Chondrocyte (in vitro differentiated cells): Measurements from ENCODE around the gene PRPF38A. TPM values are rescaled to one million over a fixed set of nuclear protein-coding genes. Genes with fewer than 3 reads are reported as not detected.

Experiments
- DNase-seq: peaks from one replicate; pipeline ENCODE4 v3.0.0; 2021; ENCODE audit warnings: mixed read lengths, low spot score
- H3K27ac Mint-ChIP-seq: one replicate; pipeline ENCODE4 v1.8.0; 2021; ENCODE audit warnings: mild to moderate bottlenecking, moderate library complexity, mixed read lengths; ENCODE audit not compliant: unreplicated experiment
- H3K27me3 Mint-ChIP-seq: 2 replicates; pipeline ENCODE4 v1.8.0; 2021; ENCODE audit warnings: low read depth, mixed read lengths
- H3K36me3 Mint-ChIP-seq: 2 replicates; pipeline ENCODE4 v1.8.0; 2021; ENCODE audit warnings: low read depth, mixed read lengths
- H3K4me1 Mint-ChIP-seq: 2 replicates; pipeline ENCODE4 v1.8.0; 2021; ENCODE audit warnings: low read depth, mild to moderate bottlenecking, mixed read lengths
- H3K4me3 Mint-ChIP-seq: one replicate; pipeline ENCODE4 v1.8.0; 2021; ENCODE audit warnings: mild to moderate bottlenecking, moderate library complexity, mixed read lengths; ENCODE audit not compliant: unreplicated experiment
- H3K9me3 Mint-ChIP-seq: 2 replicates; pipeline ENCODE4 v1.8.0; 2021; ENCODE audit warnings: low read depth, mixed read lengths
- CTCF ChIP-seq: fragments of 200-600 bp; sonication (generic); IDR thresholded peaks from 2 replicates; pipeline ENCODE4 v1.5.0; 2021; ENCODE audit warnings: antibody characterized with exemption, mild to moderate bottlenecking, moderate library complexity
- total RNA-seq: library from RNA; stranded (reverse); gene quantifications from 3 replicates; pipeline ENCODE4 v1.2.1, GENCODE V29; 2021

The PRPF38A gene
- total RNA-seq, 1 donor from 2014 or later = 26.1 TPM

- Mint-ChIP-seq H3K4me1 (peaks cover 27% of the 10 kb centered on the region), H3K27me3 (no peaks in the 10 kb centered on the region), H3K27ac (no peak overlapping the region), H3K4me3 (no peak overlapping the region), H3K9me3 (no peaks in the 10 kb centered on the region), H3K36me3 (peaks cover 4% of the 10 kb centered on the region)
- no peak for DNase-seq
- TF ChIP-seq CTCF = no peak
Measured at GRCh38 chr1:52402860-52403240, 1.6 kb upstream of the PRPF38A start.

GRCh38 chr1:52403566-52404115, 761 bp upstream of the PRPF38A start:
- TF ChIP-seq CTCF = no peak
- Mint-ChIP-seq H3K4me1 (peaks cover 27% of the 10 kb centered on the region), H3K27ac (peak overlapping the region; percentile 98), H3K9me3 (no peaks in the 10 kb centered on the region), H3K36me3 (peaks cover 4% of the 10 kb centered on the region), H3K4me3 (peak overlapping the region; percentile 100), H3K27me3 (no peaks in the 10 kb centered on the region)
- DNase-seq = no peak

- peaks cover 11% of the 10 kb centered on the region for H3K36me3 Mint-ChIP-seq
Measured at GRCh38 chr1:52404975-52405338, 555 bp downstream of the PRPF38A start.

GRCh38 chr1:52413410-52413989, 9.1 kb downstream of the PRPF38A start:
- Mint-ChIP-seq H3K36me3 (peaks cover 37% of the 10 kb centered on the region), H3K4me3 (no peak overlapping the region), H3K27ac (no peak overlapping the region)

More at GRCh38 chr1:52404975-52405338, 555 bp downstream of the PRPF38A start:
- no peak for DNase-seq
- Mint-ChIP-seq H3K27me3 (no peaks in the 10 kb centered on the region), H3K4me1 (peaks cover 27% of the 10 kb centered on the region), H3K9me3 (no peaks in the 10 kb centered on the region), H3K27ac (peak overlapping the region; percentile 98), H3K4me3 (peak overlapping the region; percentile 100)
- peak; percentile 46 for TF ChIP-seq CTCF

GRCh38 chr1:52414942-52415341, 10.5 kb downstream of the PRPF38A start:
- TF ChIP-seq CTCF = no peak
- Mint-ChIP-seq H3K4me1 (no peaks in the 10 kb centered on the region), H3K4me3 (no peak overlapping the region)

More at GRCh38 chr1:52413410-52413989, 9.1 kb downstream of the PRPF38A start:
- Mint-ChIP-seq H3K9me3 (no peaks in the 10 kb centered on the region), H3K4me1 (no peaks in the 10 kb centered on the region), H3K27me3 (no peaks in the 10 kb centered on the region)
- no peak for DNase-seq
- TF ChIP-seq CTCF = no peak

More at GRCh38 chr1:52414942-52415341, 10.5 kb downstream of the PRPF38A start:
- H3K9me3 Mint-ChIP-seq = no peaks in the 10 kb centered on the region
- DNase-seq = no peak
- no peaks in the 10 kb centered on the region for H3K27me3 Mint-ChIP-seq
- H3K36me3 Mint-ChIP-seq = peaks cover 33% of the 10 kb centered on the region
- H3K27ac Mint-ChIP-seq = no peak overlapping the region
